Measurements from ENCODE around the gene ENOX1.

The ENOX1 gene

GRCh38 chr13:43652760-43653159 is 134.0 kb downstream of the ENOX1 start:
- no peaks in the 10 kb centered on the region for H3K9me3 ChIP-seq (ENCODE audit: low read length)
- no peak overlapping the region for H3K4me3 ChIP-seq (ENCODE audit: low read depth, low read length, poor library complexity, severe bottlenecking)
- H3K4me2 ChIP-seq (ENCODE audit: low read length), result no peak overlapping the region
- no peaks in the 10 kb centered on the region for H3F3A ChIP-seq (ENCODE audit: insufficient read depth, low read length)
- H3K79me2 ChIP-seq (ENCODE audit: insufficient read depth, low read length), result no peaks in the 10 kb centered on the region
- H3K4me1 ChIP-seq (ENCODE audit: insufficient read depth, low read length, severe bottlenecking), result no peaks in the 10 kb centered on the region
- H3K9me2 ChIP-seq (ENCODE audit: low read depth, low read length), result no peaks in the 10 kb centered on the region
- H4K20me1 ChIP-seq (ENCODE audit: insufficient read depth, low read length), result no peaks in the 10 kb centered on the region
- no peak overlapping the region for H3K9ac ChIP-seq (ENCODE audit: low read length)
- no peaks in the 10 kb centered on the region for H3K36me3 ChIP-seq (ENCODE audit: insufficient read depth, low read length)
- no peak overlapping the region for H2AFZ ChIP-seq (ENCODE audit: low read length)
- H3K27me3 ChIP-seq (ENCODE audit: insufficient read depth, low read length), result no peaks in the 10 kb centered on the region
- TF ChIP-seq EZH2 (IDR thresholded peaks at IDR 0.05; ENCODE audit: borderline replicate concordance, low read length) (no peak), CTCF (IDR thresholded peaks at IDR 0.05; ENCODE audit: low read length) (no peak)
- no peak overlapping the region for H3K27ac ChIP-seq (ENCODE audit: low read depth, low read length, poor library complexity, severe bottlenecking)

- Histone ChIP-seq H3K9ac (ENCODE audit: low read length) (no peak overlapping the region), H3K36me3 (ENCODE audit: insufficient read depth, low read length) (no peaks in the 10 kb centered on the region), H3K4me1 (ENCODE audit: insufficient read depth, low read length, severe bottlenecking) (no peaks in the 10 kb centered on the region), H3K27me3 (ENCODE audit: insufficient read depth, low read length) (no peaks in the 10 kb centered on the region), H2AFZ (ENCODE audit: low read length) (no peak overlapping the region), H3F3A (ENCODE audit: insufficient read depth, low read length) (no peaks in the 10 kb centered on the region), H3K9me3 (ENCODE audit: low read length) (no peaks in the 10 kb centered on the region), H3K4me2 (ENCODE audit: low read length) (no peak overlapping the region), H3K4me3 (ENCODE audit: low read depth, low read length, poor library complexity, severe bottlenecking) (no peak overlapping the region), H3K79me2 (ENCODE audit: insufficient read depth, low read length) (no peaks in the 10 kb centered on the region), H4K20me1 (ENCODE audit: insufficient read depth, low read length) (no peaks in the 10 kb centered on the region), H3K27ac (ENCODE audit: low read depth, low read length, poor library complexity, severe bottlenecking) (no peak overlapping the region), H3K9me2 (ENCODE audit: low read depth, low read length) (no peaks in the 10 kb centered on the region)
- TF ChIP-seq CTCF (IDR thresholded peaks at IDR 0.05; ENCODE audit: low read length) (no peak), EZH2 (IDR thresholded peaks at IDR 0.05; ENCODE audit: borderline replicate concordance, low read length) (no peak)
These were observed 135.9 kb downstream of the ENOX1 start for GRCh38 chr13:43650882-43651281.

GRCh38 chr13:43648733-43649132 is 138.0 kb downstream of the ENOX1 start:
- no peaks in the 10 kb centered on the region for H3K4me1 ChIP-seq (ENCODE audit: insufficient read depth, low read length, severe bottlenecking)
- no peaks in the 10 kb centered on the region for H3K9me2 ChIP-seq (ENCODE audit: low read depth, low read length)
- H3K4me3 ChIP-seq (ENCODE audit: low read depth, low read length, poor library complexity, severe bottlenecking), result no peak overlapping the region
- no peaks in the 10 kb centered on the region for H3K9me3 ChIP-seq (ENCODE audit: low read length)
- no peaks in the 10 kb centered on the region for H3F3A ChIP-seq (ENCODE audit: insufficient read depth, low read length)
- no peak overlapping the region for H3K4me2 ChIP-seq (ENCODE audit: low read length)
- H4K20me1 ChIP-seq (ENCODE audit: insufficient read depth, low read length), result no peaks in the 10 kb centered on the region
- H3K36me3 ChIP-seq (ENCODE audit: insufficient read depth, low read length), result no peaks in the 10 kb centered on the region
- no peak overlapping the region for H2AFZ ChIP-seq (ENCODE audit: low read length)
- H3K9ac ChIP-seq (ENCODE audit: low read length), result no peak overlapping the region
- no peaks in the 10 kb centered on the region for H3K27me3 ChIP-seq (ENCODE audit: insufficient read depth, low read length)
- no peaks in the 10 kb centered on the region for H3K79me2 ChIP-seq (ENCODE audit: insufficient read depth, low read length)
- TF ChIP-seq CTCF (IDR thresholded peaks at IDR 0.05; ENCODE audit: low read length), result no peak
- no peak for TF ChIP-seq EZH2 (IDR thresholded peaks at IDR 0.05; ENCODE audit: borderline replicate concordance, low read length)
- no peak overlapping the region for H3K27ac ChIP-seq (ENCODE audit: low read depth, low read length, poor library complexity, severe bottlenecking)

All from OCI-LY1 (cell line).